WTC11 (cell line): ENCODE results near the gene PROZ.

ENCODE experiments used
- ATF6 ChIP-seq: sonication (generic); formaldehyde crosslinking; IDR thresholded peaks from 2 replicates; pipeline ENCODE4 v1.8.1; 2023; ENCODE audit warnings: mild to moderate bottlenecking, missing genetic modification reagents
- CBFB ChIP-seq: sonication (generic); formaldehyde crosslinking; IDR thresholded peaks from 2 replicates; pipeline ENCODE4 v1.8.1; 2022; ENCODE audit warnings: mild to moderate bottlenecking, low read depth, missing genetic modification reagents
- CTCF ChIP-seq: fragments of 200-600 bp; IDR thresholded peaks from 2 replicates; pipeline ENCODE4 v1.8.0; 2022; ENCODE audit warnings: antibody characterized with exemption
- E2F1 ChIP-seq: sonication (generic); formaldehyde crosslinking; IDR thresholded peaks from 2 replicates; pipeline ENCODE4 v1.8.0; 2022; ENCODE audit warnings: mild to moderate bottlenecking, missing genetic modification reagents
- ELF4 ChIP-seq: sonication (generic); formaldehyde crosslinking; IDR thresholded peaks from 2 replicates; pipeline ENCODE4 v1.8.1; 2022; ENCODE audit warnings: low read depth, mild to moderate bottlenecking, moderate library complexity, missing genetic modification reagents
- FOXP1 ChIP-seq: sonication (generic); formaldehyde crosslinking; IDR thresholded peaks from 2 replicates; pipeline ENCODE4 v1.8.0; 2022; ENCODE audit warnings: missing genetic modification reagents, mild to moderate bottlenecking, moderate library complexity, borderline replicate concordance
- JUN ChIP-seq: sonication (generic); formaldehyde crosslinking; IDR thresholded peaks from 2 replicates; pipeline ENCODE4 v1.8.0; 2023; ENCODE audit warnings: mild to moderate bottlenecking, missing genetic modification reagents
- MAX ChIP-seq: sonication (generic); formaldehyde crosslinking; IDR thresholded peaks from 2 replicates; pipeline ENCODE4 v1.8.0; 2022; ENCODE audit warnings: mild to moderate bottlenecking, missing genetic modification reagents

DNA sequence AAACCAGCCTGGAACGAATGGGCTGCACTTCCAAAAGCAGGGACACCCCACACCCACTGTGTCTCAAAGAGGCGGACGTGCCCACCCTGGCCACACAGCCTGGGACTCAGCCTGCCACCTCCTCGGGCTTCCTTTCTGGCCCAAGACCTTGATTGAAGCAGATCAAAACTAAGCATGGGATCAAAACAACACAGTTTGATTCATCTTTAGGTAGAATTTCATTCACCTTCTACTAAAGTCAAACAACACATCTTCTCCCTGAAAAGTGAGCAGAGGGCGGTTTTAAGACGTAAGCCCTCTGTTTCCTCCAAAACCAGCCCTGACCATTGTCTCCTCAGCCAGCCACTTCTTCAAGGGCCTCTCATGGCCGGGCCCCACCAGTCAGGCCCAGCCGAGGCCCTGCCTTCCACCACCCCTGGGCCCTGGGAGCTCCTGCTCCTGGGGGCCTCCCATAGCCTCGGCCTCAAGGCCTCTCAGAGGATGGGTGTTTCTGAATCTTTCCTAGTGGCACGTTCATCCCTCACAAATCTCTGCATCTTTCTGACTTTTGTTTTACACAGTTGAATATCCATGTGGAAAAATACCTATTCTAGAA, 42.1 kb upstream of the PROZ start:
- TF ChIP-seq MAX (CRISPR knock-in tag) (no peak), JUN (CRISPR knock-in tag) (no peak), CBFB (CRISPR knock-in tag) (no peak), FOXP1 (no peak), ATF6 (CRISPR knock-in tag) (no peak), ELF4 (no peak), CTCF (no peak), E2F1 (CRISPR knock-in tag) (no peak)
